ENCODE results near the gene SREK1.
"Not testable (repeated sequence)": the region's sequence is repeated elsewhere in the genome, so short reads cannot be mapped to it uniquely, and the experiment has no call there.

Gene SREK1, protein sequence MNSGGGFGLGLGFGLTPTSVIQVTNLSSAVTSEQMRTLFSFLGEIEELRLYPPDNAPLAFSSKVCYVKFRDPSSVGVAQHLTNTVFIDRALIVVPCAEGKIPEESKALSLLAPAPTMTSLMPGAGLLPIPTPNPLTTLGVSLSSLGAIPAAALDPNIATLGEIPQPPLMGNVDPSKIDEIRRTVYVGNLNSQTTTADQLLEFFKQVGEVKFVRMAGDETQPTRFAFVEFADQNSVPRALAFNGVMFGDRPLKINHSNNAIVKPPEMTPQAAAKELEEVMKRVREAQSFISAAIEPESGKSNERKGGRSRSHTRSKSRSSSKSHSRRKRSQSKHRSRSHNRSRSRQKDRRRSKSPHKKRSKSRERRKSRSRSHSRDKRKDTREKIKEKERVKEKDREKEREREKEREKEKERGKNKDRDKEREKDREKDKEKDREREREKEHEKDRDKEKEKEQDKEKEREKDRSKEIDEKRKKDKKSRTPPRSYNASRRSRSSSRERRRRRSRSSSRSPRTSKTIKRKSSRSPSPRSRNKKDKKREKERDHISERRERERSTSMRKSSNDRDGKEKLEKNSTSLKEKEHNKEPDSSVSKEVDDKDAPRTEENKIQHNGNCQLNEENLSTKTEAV

DNA sequence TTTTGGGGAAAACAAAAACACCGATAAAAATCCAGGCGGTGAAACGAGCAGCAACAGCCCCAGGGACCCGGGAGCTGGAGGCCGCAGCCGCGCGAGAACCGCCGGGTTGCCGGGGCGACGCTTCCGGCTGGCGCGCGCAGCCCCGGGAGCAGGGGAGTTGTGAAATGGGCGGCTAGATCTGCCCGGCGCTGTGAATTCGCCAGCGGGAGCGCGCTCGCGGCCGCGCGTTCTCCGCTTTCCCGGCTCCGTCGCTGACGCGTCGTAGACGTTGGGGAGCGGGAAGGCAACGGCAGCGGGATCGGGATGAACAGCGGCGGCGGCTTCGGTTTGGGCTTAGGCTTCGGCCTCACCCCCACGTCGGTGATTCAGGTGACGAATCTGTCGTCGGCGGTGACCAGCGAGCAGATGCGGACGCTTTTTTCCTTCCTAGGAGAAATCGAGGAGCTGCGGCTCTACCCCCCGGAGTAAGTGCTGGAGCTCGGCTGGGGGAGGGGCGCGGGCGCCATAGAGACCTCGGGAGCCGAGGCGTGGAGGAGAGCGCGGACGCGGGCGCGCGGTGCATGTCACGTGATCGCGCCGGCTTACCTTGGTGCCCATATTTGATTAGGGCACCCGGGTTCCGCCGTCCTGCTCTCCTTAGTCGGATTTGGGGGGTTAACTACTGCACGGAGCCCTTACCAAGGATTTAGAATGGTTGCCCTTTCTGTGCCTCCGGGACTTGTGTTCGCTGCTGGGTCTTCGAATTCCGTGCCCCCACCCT, at the start of gene SREK1:
TSS of gene SREK1 (plus strand) at position 227 of the 760 bp plus-strand sequence. CDS start at position 304, 77 bp downstream.
- DNase-seq: peak; percentile 84

DNA sequence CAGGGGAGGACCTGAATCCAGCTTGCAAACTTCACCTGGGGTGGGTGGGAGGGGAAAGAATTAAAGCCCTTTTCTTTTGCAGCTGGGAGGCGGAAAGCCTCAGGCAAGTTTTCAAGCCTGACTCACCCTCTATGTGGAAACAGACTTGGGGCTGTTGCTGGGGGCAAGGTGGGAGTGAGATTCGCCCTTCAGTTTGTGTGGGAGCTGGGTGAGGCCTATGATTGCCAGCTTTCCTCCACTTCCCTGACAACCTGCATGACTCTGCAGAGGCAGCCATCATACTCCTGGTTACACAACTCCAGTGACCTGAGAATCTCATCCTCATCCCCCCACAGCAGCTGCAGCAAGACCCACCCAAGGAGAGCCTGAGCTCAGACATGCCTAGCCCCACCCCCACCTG, 43.2 kb upstream of the SREK1 start:
- no peak for DNase-seq

GRCh38 chr5:66113160-66113559, 30.9 kb upstream of the SREK1 start:
- DNase-seq: no peak

GRCh38 chr5:66118304-66118703, 25.8 kb upstream of the SREK1 start:
- no peak for DNase-seq

GRCh38 chr5:66122379-66123034, 21.6 kb upstream of the SREK1 start:
- no peak for DNase-seq

- no peak for DNase-seq
Measured at GRCh38 chr5:66129144-66129543, 15.0 kb upstream of the SREK1 start.

GRCh38 chr5:66130493-66130892, 13.6 kb upstream of the SREK1 start:
- DNase-seq: no peak

GRCh38 chr5:66134407-66134861, 9.7 kb upstream of the SREK1 start:
- no peak for DNase-seq

DNA sequence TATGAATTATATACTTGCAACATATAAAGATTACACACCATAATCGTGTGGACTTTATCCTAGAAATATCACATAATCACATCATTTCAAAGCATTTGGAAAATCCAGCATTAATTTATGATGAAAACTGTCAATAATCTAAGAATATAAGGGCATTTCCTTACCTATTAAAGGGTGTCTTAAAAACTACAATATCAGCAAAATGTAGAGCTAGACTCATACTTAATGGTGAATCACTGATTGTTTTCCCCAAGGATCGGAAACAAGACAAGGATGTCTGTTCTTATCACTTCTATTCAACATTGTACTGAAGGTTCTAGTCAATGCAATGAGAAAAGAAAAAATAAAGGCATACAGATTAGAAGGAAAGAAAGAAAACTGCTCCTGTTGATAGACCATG, 8.0 kb upstream of the SREK1 start:
- no peak for DNase-seq

GRCh38 chr5:66136944-66137343, 7.2 kb upstream of the SREK1 start:
- DNase-seq: not testable (repeated sequence)

DNA sequence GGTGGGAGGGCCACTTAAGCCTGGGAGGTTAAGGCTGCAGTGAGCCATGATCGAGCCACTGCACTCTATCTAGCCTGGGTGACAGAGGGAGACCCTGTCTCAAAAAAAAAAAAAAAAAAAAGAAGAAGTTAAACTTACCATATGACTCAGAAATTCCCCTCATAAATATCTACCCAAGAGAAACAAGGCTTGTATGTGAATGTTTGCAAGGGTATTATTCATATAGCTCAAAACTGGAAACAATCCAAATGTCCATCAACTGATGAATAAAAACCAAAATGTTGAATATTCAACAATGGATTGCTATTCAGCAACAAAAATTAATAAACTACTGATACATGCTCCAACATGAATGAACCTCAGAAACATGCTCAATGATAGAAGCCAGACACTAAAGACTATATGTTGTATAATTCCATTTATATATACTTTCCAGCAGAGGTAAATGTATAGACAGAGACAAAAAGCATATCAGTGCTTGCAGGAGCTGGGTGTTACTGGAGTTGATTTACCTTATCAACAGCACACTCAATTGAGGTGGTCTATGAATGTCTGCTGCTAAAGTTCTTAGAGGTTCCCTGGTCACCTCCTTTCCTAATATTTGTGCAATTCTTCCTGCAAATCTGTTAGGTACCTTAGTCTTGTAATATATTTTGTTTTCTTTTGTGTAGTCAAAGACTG, 5.3 kb upstream of the SREK1 start:
- DNase-seq: no peak

GRCh38 chr5:66139318-66139712, 4.8 kb upstream of the SREK1 start:
- DNase-seq: no peak

DNA sequence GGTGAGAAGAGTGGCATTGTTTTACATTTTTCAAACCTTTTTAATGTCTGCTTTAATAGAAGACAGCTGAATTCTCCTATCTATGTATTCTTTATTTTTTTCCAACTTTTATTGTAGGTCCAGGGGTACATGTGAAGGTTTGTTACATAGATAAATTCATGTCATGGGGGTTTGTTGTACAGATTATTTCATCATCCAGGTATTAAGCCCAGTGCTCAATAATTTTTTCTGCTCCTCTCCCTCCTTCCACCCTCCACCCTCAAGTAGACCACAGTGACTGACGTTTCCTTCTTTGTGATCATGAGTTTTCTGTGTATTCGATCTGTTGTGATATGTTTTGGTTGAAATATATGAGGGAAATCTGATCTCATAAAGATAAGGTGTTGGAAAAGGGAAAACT, 1.7 kb upstream of the SREK1 start:
- no peak for DNase-seq

- no peak for DNase-seq
Measured at GRCh38 chr5:66143473-66144073, 527 bp upstream of the SREK1 start.

DNA sequence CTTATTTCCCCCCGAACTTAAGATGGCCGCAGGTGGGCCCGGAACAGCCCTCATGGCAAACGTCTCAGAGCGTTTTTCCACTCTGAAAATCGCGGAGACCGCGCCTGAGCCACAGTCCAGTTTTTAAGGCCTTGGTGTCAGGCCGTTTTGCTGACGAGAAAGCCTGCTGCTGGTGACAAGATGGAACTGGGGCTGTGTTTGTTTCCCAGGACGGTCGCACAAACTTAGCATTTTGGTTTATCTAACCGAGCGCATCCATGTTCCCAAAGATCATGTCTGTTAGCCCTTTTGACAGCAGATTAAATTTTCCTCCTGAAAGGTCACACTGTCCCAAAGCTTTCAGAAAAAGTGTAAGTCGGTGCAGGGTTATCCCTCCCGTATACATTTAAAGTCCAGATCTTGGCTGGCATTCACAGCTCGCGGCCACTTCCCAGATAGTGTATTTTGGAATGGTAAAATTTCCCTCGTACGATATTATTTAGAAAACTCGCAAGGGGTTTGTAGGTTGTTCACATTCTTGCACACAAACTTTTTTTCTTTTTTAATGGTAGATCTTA, 812 bp downstream of the SREK1 start:
- no peak for DNase-seq

GRCh38 chr5:66145737-66146136, 1.6 kb downstream of the SREK1 start:
- no peak for DNase-seq

DNA sequence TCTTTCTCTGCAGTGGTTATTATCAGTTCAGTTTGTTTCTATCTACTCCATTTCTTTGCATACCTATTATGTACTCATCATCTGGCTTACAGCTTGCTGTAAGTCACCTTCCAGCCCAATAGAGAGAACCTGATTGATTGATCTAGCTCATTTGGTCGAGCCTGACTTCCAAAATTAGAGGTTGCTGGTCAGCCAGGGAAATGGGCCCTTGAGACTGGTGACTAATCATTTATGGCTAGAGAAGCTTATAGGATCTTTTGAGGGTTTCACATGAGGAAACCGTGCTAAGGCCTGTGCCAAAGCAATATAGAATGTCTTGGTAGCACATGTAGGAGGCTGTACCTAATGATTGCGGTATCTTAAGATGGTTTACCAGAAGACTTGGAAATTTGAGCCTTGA, 5.8 kb downstream of the SREK1 start:
- no peak for DNase-seq

GRCh38 chr5:66151030-66151429, 6.9 kb downstream of the SREK1 start:
- no peak for DNase-seq

GRCh38 chr5:66151491-66151890, 7.4 kb downstream of the SREK1 start:
- no peak for DNase-seq

DNA sequence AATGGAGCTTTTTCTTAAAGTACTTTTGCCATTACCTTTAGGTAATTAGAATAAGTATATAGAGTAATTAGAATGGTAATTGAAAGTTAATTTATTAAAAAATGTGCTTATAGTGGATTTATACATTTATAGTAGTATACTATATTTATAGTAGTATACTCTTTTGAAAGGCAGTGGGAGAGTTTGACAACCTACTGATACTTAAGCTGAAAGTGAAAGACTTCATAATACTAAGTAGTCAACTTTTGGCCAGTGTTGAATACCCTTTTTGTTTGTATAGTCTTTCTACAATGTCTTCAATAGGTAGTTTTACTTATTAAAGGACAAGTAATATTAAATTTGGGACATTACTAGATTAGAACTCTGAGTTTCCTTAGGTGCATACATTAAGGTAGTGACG, 12.9 kb downstream of the SREK1 start:
- no peak for DNase-seq

GRCh38 chr5:66161356-66161755, 17.3 kb downstream of the SREK1 start:
- no peak for DNase-seq
